Lower leg skin (tissue), 4 donors: Measurements from ENCODE around the gene URI1. TPM values are rescaled to one million over a fixed set of nuclear protein-coding genes. Genes with fewer than 3 reads are reported as not detected.

Experiments
- DNase-seq, 2 donors: peaks; one replicate each; pipeline ENCODE4 v3.0.0-alpha.2; 2019; ENCODE audit warnings: low spot score in 2 of 2
- H3K4me3 ChIP-seq: fragments of 200-600 bp; sonication (generic); 2 replicates; pipeline ENCODE4 v1.5.1; 2017; ENCODE audit warnings: mild to moderate bottlenecking, low read depth; ENCODE audit not compliant: poor library complexity, severe bottlenecking
- POLR2A ChIP-seq, 2 donors: fragments of 450-650 bp; IDR thresholded peaks; one replicate each; pipeline ENCODE4 v1.6.1; 2016 to 2017; ENCODE audit warnings: antibody characterized with exemption in 2 of 2, mild to moderate bottlenecking in 1 of 2, moderate library complexity in 1 of 2
- WGBS, 2 donors: methylation state at CpG; one replicate each; pipeline ENCODE4 v1.1.5; 2018; 5-methylcytosine and 5-hydroxymethylcytosine counted together
- intact Hi-C: fragments of 100-400 bp; cut with DNase I; formaldehyde crosslinking; loops from one replicate; pipeline ENCODE4 v1.15.0; 2023; ENCODE audit warnings: low total_unique reads
- total RNA-seq, 4 donors: library from RNA; depleted of rRNA; stranded (reverse); fragments of >200 nt; gene quantifications; one replicate each; pipeline ENCODE4 v1.1.0, GENCODE V29; 2016
- TF ChIP-seq, protein P1 (sequence below), 3 donors: fragments of 450-650 bp; IDR thresholded peaks; one replicate each; pipeline ENCODE4 v1.5.1; 2016; ENCODE audit warnings: antibody characterized with exemption in 3 of 3, mild to moderate bottlenecking in 3 of 3, moderate library complexity in 2 of 3

Gene URI1
- total RNA-seq, 4 donors from 2014 or later: 36.6 to 66.0 (median 53.9) TPM

DNA sequence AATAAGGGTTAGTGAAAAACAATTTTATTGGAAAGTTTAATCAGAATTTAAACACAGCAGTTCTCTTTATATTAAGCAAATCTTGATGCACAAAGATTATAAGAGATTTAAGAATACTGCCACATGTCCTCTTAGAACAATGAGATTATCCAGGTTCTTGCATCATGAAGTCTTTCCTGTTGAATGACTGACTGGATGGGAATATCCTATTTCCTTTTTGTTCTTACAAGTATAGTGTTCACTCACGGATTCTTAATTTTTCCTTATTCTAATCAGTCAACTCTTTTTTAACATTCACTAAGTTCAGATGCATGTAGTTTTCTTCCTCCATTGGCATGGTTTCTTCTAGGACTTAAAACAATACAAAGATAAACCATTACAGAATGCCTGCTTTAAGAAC lies 10.1 kb downstream of the URI1 start:
- TF ChIP-seq, protein P1, sequence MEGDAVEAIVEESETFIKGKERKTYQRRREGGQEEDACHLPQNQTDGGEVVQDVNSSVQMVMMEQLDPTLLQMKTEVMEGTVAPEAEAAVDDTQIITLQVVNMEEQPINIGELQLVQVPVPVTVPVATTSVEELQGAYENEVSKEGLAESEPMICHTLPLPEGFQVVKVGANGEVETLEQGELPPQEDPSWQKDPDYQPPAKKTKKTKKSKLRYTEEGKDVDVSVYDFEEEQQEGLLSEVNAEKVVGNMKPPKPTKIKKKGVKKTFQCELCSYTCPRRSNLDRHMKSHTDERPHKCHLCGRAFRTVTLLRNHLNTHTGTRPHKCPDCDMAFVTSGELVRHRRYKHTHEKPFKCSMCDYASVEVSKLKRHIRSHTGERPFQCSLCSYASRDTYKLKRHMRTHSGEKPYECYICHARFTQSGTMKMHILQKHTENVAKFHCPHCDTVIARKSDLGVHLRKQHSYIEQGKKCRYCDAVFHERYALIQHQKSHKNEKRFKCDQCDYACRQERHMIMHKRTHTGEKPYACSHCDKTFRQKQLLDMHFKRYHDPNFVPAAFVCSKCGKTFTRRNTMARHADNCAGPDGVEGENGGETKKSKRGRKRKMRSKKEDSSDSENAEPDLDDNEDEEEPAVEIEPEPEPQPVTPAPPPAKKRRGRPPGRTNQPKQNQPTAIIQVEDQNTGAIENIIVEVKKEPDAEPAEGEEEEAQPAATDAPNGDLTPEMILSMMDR (IDR thresholded peaks at IDR 0.05): no peak
- no peak for TF ChIP-seq POLR2A (IDR thresholded peaks at IDR 0.05)
- 82 to 90% methylated on average over 1 of the region's 1 CpG for WGBS, 2 donors
- intact Hi-C loops: no loop called here

DNA sequence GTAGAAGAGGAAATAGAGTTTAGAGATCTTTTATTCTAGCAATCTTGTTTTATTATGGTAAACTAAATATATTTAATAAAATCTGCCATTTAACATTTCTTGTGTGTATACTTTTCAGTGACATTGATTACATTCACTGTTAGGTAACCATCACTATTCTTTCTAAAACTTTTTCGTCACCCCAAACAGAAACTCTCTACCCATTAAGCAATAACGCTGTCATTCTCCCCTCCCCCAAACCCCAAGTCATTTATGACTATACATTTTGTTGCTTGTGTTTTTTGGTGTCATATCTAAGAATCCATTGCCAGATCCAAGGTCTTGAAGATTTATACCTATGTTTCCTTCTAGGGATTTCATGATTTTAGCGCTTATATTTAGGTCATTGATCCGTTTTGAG lies 10.6 kb downstream of the URI1 start:
- no peak for DNase-seq

More for the DNA sequence above, 10.1 kb downstream of the URI1 start:
- DNase-seq: no peak
- H3K4me3 ChIP-seq: no peak overlapping the region

DNA sequence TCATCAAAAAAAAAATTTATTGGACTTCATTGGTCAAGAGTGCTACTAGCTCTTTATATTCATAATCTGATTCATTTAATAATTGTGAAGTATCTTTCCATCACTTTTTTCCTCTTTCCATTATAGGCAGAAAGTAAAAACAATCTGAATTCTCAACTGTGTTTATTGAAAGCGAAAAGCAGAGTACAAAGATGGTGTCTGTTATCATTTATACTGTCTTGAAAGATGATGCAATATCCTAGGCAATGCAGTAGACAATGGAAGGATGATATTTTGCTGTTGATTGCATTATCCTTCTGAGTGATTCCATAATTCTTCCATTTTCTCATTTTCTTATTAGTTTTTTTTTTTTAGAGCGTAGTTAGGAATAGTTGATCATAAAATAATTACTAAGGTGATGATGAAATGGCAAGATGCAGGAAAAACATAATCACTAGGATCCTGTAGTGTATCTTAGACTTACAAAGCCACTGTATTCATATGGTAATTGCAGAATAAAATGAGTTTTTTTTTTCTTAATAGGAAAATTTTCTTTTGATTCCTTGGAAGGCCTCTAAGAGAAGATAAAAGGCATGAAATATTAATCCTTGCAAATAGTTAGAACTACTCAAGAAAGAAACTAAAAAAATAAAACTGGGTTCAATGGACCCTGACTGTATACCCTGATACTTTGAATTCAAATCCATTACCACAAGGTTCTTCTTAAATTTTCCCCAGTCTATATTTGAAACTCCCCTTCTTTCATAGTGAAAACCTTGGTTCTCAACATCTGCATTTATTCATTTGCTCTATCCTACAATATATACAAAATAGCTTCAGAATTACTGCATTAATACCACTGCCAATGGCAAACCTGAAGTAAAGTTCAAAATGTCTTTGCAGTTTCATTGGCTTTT lies 11.6 kb downstream of the URI1 start:
- DNase-seq: no peak
- H3K4me3 ChIP-seq: no peak overlapping the region
- no peak for TF ChIP-seq POLR2A (IDR thresholded peaks at IDR 0.05)
- TF ChIP-seq, protein P1 (IDR thresholded peaks at IDR 0.05): no peak
- 74 to 76% methylated on average over 2 of the region's 2 CpGs for WGBS, 2 donors
- intact Hi-C loops: no loop called here

More for the DNA sequence above, 10.6 kb downstream of the URI1 start:
- intact Hi-C loops: no loop called here
- no peak overlapping the region for H3K4me3 ChIP-seq
- 69 to 70% methylated on average over 4 of the region's 4 CpGs for WGBS, 2 donors
- TF ChIP-seq, protein P1 (IDR thresholded peaks at IDR 0.05): no peak
- TF ChIP-seq POLR2A (IDR thresholded peaks at IDR 0.05): no peak

DNA sequence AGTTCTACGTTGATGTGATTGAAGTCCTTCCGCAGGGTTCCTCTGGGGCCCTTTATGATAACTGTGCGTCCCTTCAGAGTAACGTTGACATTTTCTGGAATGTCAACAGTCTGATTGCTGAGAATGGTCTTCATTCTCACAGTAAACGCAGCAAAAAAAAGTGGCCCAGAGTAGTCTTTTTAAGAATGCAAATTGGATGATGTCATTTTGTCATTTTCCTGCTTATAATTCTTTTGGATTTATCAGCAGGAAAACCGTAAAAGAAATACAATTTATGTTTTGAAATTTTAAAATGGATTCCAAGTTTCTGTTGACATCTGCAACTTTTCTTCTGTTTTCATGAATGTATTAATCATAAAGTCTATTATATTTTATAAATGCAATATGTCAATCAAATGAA lies 14.8 kb downstream of the URI1 start:
- DNase-seq: no peak
- no peak overlapping the region for H3K4me3 ChIP-seq
- 94 to 97% methylated on average over 6 of the region's 6 CpGs for WGBS, 2 donors
- TF ChIP-seq, protein P1 (IDR thresholded peaks at IDR 0.05): no peak
- TF ChIP-seq POLR2A (IDR thresholded peaks at IDR 0.05): no peak
- intact Hi-C loops: no loop called here

DNA sequence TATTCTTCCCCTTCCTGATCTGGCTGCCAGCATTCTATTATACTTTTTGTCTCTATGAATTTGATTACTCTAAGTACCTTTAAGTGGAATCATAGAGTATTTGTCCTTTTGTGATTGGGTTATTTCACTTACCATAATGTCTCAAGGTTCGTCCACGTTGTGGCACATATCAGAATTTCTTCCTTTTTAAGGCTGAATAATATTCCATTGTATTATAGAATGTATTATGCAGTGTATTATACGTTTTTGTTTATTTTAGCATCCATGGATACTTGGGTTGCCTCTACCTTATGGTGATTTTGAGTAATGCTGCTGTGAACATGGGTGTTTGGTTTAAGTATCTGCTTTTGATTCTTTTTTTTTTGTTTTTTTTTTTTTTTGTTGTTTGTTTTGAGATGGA lies 19.3 kb downstream of the URI1 start:
- intact Hi-C loops: no loop called here
- no peak for DNase-seq

More for the DNA sequence above, 19.3 kb downstream of the URI1 start:
- no peak overlapping the region for H3K4me3 ChIP-seq
- 84 to 87% methylated on average over 3 of the region's 3 CpGs for WGBS, 2 donors
- TF ChIP-seq POLR2A (IDR thresholded peaks at IDR 0.05): no peak
- TF ChIP-seq, protein P1 (IDR thresholded peaks at IDR 0.05): no peak
